ENCODE data around the gene SLC16A6.
"Not testable (repeated sequence)": the region's sequence is repeated elsewhere in the genome, so short reads cannot be mapped to it uniquely, and the experiment has no call there.

SLC16A6 gene

DNA sequence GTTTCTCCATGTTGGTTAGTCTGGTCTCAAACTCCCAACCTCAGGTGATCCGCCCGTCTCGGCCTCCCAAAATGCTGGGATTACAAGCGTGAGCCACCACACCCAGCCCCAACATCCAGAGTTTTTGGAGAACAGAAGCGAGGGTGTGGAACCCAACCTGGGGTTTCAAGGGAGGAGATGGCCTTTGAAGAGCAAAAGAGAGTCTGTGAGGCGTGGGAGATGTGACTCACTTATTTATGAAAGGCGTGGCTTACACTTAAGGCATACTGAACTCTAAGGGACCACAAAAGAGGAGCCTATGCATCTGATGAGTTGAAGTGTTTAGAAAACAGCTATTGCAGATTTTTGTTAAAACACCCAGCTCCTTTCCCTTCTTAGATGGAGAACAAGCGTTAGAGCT, 19.2 kb upstream of the SLC16A6 start:
- peak; percentile 33 for DNase-seq

DNA sequence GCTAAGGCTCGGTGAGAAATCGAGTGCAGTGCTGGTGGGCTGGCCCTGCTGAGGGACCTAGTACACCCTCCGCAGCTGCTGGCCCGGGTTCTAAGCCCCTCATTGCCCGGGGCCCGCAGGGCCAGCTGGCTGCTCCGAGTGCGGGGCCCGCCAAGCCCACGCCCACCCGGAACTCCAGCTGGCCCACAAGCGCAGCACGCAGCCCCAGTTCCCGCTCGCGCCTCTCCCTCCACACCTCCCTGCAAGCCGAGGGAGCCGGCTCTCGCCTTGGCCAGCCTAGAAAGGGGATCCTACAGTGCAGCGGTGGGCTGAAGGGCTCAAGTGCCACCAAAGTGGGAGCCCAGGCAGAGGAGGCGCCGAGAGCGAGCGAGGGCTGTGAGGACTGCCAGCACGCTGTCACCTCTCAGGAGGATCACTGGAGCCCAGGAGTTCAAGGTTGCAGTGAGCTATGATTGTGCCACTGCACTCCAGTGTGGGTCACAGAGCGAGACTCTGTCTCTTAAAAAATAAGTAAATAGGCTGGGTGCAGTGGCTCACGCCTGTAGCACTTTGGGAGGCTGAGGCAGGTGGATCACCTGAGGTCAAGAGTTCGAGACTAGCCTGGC, 18.2 kb upstream of the SLC16A6 start:
- not testable (repeated sequence) for DNase-seq

DNA sequence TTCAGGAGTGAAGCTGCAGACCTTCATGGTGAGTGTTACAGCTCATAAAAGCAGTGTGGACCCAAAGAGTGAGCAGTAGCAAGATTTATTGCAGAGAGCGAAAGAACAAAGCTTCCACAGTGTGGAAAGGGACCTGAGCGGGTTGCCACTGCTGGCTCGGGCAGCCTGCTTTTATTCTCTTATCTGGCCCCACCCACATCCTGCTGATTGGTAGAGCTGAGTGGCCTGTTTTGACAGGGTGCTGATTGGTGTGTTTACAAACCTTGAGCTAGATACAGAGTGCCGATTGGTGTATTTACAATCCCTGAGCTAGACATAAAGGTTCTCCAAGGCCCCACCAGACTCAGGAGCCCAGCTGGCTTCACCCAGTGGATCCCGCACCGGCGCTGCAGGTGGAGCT, 17.6 kb upstream of the SLC16A6 start:
- DNase-seq, result not testable (repeated sequence)

DNA sequence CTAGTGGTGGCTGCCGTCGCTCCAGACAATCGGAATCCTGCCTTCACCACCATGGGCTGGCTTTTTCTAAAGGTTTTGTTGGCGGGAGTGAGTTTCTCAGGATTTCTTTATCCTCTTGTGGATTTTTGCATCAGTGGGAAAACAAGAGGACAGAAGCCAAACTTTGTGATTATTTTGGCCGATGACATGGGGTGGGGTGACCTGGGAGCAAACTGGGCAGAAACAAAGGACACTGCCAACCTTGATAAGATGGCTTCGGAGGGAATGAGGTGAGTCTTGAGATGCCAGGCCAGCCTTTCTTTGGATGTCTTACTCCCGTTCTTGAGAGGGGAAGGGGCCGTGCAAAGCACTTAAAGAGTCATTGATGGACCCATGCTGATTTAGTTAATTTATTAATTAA, 16.5 kb upstream of the SLC16A6 start:
- DNase-seq, result no peak

DNA sequence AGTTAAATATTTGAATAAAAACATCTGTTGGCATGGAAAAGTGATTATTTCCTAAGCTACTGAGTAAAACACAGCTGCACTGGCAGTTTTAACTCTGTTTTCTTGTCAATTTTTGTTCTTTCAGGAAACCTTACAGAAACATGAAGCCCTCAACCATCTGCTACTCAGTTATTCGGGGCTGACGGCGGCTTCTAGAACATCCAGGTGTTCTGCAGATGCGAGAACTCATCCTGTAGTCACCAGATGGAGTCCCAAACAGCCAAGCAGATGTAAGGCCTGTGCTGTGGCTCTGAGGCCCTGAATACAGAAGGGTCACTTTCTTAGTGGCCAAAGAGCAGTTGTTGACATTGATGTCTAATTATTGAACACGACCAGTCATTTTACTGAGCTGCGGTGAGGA, 15.9 kb upstream of the SLC16A6 start:
- DNase-seq, result no peak

DNA sequence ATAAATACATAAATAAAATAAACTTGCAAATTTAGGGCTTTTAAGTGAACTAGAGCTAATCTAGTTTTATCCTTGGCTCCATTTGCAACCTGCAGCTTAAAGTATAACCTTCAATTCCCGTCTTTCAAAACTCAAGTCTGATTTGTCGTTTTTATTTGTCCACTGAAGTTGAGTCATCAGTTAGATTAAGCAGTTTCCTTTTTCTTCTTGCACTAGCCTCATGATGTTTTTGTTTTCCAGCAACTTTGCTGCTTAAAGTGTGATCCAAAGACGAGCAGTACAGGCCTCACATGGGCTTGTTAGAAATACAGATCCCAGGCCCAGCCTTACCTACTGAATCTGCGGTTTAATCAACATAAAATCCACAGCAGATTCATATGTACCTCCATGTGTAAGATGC, 14.2 kb upstream of the SLC16A6 start:
- DNase-seq, result no peak

DNA sequence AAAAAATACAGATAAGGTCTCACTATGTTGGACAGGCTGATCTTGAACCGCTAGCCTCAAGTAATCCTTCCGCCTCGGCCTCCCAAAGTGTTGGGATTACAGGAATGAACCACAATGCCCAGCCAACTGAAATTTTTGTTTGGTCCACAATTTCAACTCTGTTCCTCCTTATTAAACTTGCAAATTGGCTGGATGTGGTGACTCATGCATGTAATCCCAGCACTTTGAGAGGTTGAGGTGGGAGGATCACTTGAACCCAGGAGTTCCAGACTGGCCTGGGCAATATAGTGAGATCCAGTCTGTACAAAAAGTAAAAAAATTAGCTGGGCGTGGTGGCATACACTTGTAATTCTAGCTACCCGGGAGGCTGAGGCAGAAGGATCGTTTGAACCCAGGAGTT, 13.8 kb upstream of the SLC16A6 start:
- no peak for DNase-seq

DNA sequence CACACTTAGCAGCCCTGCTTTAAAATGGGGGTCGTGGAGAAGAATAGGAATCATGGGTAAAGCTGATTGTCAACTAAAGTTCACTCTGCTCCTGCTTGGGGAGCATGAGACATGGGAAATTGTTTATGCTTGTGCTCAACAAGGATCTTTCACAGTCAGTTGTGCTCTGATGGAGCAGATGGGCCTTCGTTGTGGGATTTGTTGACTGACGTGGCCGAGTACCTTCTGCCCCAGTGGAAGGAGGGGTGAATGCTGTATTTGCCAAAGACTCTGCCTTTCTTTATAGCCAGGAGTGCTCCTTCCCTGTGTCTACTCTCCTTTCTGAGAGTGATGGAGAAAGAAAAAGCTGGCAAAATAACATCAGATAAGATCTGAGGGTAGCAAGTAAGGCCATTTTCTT, 11.7 kb upstream of the SLC16A6 start:
- no peak for DNase-seq

DNA sequence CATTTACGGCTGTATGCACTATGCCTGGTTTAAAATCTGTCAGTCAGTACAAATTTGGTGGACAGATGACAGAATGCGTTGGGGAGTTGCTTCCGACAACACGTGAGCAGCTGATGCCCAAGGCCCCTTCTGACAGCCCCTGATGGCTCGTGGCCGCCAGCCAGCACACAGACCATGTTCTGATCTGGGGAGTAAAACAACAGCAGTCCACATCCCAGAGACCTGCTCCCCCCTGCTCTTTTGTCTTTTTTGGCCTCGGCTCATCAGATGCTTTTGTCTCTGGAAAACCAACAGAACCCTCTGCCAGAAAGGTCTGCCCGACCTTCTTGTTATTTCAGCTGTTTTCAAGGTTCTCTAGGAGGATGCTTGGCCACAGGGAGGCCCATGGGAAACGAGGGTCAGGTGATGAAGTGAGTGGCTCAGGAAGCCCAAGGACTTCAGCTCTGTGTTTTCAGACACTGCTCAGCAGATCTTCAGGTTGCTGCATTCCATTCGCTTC, 11.2 kb upstream of the SLC16A6 start:
- DNase-seq, result no peak

DNA sequence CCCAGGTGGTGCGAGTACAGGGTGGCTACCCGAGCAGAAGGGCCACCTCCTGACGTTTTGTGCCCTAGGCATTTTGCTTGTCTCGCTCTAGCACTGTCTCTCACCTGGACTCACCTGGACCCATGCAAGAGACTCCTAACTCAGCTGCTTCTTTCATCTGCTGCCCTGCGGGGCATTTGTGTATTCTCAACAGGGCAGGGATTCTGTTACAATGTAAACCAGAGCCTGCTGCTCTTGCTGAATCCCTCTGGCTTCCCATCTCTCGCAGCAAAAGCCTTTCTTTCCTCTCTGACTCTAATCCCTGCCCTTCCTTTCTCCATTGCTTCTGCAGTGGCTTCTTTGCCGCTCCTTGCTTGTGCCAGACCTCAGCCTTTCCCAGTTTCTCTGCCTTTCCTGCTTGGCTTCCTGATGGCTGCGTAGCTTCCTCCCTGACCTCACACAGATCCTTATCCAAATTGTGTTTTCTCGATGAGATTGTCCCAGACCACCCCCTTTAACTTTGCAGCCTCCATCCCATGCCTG, 10.6 kb upstream of the SLC16A6 start:
- no peak for DNase-seq

DNA sequence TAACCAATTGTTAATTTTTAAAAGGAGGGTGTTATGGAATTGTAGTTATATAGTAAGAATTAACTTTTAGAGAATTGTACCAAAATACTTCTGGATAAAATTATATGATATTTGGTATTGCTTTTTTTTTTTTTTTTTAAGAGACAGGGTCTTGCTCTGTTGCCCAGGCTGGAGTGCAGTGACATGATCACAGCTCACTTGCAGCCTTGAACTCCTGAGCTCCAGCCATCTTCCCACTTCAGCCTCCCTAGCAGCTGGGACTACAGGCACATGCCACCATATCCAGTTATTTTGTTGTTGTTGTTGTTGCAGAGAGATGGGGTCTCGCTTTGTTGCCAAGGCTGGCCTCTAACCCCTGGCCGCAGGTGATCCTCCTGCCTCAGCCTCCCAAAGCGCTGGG, 8.9 kb upstream of the SLC16A6 start:
- no peak for DNase-seq

DNA sequence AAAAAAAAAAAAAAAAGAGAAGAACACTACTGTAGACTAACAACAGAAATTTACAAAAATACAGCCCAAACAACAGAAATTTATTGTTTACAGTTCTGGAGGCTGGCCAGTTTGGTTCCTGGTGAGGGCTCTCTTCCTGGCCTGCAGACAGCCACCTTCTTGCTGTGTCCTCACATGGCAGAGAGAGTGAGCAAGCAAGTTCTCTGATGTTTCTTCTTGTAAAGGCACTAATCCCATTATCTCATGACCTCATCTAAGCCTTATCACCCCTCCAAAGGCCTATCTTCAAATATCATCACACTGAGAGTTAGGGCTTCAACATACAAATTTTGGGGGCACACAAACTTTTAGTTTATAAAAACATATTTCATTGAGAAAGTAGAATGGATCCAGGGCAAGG, 7.7 kb upstream of the SLC16A6 start:
- DNase-seq, result no peak

DNA sequence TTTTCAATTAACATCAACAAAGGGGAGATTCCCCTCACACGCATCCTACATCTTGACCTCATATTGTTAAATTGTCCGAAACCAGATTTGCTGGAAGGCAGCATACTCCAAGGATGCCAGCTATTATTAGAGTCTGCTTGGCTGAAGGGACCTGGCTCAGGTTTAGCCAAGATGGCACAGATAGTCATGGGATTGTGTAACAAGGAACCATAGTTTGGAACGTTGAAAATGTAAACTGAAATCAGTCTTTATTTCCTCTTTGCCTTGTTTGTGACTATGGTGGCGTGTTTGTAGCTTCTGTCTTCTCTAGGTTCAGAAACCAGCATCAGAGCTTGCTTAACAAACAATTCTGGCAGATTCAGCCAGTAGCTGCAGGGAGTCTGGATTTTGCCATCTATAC, 6.3 kb upstream of the SLC16A6 start:
- no peak for DNase-seq

DNA sequence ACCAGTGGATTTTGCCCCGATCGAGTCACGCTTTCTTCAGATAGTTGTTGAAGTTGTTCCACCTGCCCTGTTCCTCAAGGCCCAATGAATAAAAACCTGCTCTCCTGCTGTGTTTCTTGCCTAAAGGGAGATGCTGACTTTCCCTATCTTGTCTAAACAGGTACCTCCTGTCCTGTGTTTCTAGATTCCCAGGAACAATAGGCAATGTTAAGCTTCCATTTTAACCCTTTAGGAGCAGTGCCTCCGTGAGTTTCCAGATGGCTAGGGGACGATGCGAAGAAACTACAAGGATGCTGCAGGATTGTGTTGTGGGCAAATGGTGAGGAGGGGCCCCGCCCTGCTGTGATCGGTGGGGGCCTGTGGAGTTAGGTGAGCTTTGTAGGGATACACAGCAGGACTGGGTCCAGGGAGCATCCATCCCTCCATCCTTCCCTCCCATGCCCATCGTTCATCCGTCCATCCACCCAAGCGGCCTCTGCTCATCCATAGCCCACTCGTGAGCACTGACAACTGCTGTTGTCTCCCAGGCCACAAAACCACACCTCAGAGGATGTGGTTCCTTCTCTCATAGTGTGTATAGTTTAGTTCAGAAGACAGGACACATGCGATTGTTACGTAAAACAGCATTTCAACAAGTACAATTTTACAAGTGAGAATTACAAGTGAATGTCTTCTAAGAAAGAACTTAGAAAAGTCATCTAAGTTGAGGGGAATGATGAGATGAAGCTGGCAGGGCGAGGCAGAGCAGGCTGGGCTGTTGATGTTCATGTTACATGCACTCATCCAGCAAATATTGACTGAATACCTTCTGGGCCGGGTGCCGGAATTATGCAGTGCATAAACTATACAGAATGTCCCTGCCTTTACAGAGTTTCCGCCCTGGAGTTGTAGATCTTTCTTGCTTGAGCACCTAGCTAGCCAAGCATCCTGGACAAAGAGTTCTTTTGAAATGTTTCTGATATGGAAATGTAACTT, 5.6 kb upstream of the SLC16A6 start:
- peak; percentile 24 for DNase-seq

DNA sequence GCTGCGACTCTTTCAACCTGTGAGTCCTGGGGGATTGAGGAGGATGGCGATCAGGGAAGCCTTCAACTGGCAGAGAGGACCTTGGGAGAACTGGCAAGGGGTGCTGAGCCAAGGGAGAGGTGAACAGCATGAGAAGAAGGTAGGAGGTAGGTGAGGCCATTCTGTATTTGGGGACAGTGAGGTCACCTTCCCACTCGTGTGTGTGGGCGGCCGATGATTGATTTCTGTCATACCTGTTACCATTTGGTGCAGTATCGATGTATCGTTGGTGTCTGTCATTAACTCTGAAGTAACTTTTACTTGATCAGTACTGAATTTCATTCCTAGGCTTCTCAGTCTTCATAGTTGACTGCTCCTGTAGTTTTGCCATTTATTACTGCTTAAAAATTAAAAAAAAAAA, 4.2 kb upstream of the SLC16A6 start:
- DNase-seq, result no peak

DNA sequence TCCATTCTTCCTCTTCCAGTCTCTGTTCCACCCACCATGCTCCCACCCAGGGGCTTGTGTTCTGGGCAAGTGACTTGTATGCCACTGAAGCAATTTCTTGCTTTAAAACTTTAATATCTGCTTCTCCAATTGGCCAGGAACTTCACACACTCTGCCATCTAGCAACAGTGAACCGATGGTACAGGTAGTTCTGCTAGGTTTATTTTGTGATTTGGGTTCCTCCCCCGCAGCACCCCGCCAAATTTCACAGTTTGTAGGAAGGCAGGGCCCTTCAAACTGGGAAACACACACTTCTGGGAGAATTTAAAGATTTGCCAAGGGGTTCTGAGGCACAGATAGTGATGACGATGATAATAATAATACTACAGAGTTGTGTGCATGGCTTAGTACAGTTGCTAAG, 3.7 kb upstream of the SLC16A6 start:
- no peak for DNase-seq

DNA sequence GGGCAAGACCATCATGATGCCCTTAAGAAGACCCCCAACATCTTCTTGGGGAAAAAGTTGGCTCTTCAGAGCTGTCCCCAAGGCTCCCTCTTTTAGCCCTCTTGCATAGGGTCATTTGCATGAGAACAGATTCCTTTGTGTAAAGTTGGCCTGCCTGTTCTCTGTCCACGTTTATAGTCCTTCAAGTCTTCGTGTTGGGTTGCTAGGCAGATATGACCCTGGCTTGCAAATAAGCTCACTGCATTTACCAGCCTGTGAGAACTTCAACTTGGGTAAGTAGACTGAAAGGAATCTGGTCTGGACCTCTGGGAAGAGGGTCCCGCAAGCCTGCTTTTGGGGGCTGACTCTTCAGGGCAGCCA, 3.2 kb upstream of the SLC16A6 start:
- no peak for DNase-seq

DNA sequence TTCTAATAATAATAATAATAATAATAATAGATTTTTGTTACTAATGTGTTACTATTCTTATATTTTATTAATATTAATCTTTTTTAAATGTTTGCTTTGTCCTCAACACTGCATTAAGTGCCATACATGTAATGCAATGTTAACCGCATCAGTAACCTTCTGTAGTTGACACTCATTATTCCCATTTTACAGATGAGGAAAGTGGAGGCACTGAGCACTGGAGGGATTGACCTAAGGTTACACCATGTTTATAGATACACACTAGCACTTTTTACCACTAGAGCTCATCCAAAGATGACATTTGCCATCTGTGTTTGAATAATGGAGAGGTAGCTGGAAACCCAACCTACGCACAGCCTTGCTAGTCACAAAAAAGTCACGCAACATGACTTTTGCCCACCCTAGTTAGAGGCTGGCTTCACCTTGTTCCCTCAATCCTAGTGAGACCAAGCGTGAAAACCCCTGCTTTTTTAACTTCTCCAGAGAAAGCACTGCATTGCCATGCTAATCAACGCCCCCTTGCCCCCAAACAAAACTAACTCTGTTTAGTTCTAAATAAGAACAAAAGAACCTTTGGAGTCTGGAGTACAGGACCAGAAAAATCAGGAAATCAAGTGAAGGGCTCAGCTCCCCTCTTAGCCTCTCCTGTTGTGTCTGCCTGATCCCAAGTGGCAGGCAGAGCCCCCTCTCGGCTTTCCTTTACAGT, 2.7 kb upstream of the SLC16A6 start:
- no peak for DNase-seq

DNA sequence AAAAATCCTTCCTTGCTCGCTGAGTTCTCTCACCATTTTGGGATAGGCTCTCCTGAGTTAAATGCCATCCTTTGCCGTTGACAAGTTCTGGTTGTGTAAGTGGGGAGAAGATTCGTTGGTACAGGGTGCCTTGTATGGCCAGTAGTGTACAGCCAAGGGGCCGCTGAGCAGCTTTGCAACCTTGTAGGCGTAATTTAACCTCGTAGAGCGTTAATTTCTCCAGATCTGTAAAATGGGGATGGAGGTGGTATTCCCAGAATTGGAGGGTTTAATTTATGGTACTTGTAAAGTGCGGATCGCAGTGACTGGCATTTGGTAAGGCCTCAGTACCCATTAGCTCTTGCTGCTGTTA, 1.7 kb upstream of the SLC16A6 start:
- no peak for DNase-seq

DNA sequence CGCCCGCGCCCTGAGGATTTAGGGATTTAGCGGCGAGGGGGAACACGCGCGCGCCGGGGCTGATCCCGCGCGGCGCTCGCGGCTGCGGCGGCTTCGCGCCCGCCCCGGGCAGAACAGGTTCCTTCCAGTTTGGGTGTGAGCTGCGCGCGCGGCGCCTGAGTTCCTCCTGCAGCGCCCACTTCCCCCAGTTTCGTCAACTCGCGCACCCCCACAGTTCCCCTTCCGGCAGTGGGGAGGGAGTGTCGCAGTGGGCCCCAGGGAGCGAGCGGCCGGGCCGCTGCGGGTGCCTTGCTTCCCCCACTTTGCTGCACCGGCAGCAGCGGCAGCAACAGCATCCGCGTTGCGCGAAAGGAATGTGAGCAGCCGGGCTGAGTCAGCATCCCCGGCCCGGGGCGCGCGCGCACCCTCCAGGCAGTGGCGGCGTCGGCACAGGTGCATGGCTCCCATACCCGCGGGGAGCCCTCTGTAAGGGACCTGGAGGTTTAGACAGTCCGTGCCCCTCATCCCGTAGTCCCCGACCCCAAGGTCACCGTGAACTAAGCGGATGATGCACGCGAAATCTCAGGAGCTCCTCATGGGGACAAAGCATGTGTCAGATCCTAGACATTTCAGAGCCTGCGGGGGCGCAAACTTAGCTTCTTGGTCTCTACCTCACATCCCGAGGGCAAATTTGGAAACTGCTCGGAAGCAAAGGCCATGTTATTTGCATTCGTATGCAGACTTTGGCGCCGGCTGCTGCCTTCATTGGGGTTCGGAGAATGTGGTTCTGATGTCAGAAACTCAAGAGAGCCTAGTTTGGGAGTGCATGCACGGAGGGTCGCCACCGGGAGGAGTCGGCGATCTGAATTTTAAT, 1.1 kb upstream of the SLC16A6 start:
- peak; percentile 83 for DNase-seq

DNA sequence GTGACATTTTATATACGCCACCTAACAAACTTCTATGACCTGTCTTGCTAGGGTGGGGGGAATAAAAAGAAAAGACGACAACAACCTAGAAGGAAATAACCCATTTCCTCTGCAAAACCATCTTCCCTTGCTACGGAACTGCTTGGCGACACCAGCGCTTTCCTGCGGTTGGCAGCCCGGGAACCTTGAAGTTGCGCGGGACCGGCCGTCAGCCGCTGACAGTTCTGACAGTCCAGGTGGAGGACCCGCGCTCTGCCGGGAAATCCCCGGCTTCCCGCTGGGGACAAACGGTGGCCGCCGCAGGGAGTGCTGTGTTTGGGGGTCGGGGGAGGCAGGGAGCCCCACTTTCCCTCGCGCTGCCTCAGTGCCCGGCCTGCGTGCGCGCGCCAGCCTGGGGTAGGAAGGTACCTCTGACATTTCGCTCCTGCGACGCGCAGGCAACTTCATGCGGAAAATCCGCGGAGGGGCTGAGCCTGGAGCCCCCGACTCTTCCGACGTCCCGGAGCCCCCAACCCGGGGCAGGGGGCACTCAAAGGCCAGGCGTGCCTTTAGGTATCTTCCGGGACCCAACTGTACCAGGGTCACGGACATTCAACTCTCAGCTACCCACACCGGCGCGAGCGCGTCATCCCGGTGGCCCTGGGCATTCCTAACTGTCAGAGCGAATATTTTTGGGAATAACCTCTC, 516 bp downstream of the SLC16A6 start:
- peak; percentile 30 for DNase-seq

DNA sequence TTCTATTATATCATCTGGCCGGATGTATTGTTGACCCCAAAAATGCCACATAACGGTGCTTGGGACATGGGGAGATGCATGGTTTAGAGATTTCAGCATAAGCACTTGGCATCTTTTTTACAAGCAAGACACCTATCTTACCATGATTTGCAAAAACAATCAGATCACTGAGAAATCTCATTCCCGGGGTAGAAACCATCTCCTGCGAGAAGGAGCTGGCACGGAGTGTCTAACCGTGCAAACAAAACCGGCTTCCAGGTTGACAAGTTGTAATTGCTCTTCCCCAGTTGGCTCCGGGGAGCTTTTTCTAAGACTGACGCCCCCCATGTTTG, 1.0 kb downstream of the SLC16A6 start:
- DNase-seq, result no peak
